Stomach (tissue), 9 donors: Measurements from ENCODE around the gene PITRM1. TPM values are rescaled to one million over a fixed set of nuclear protein-coding genes. Genes with fewer than 3 reads are reported as not detected.
A peak's percentile ranks its signal among the peaks of the same experiment; 100 is the strongest.

Experiments
- DNase-seq, 2 donors: peaks; one replicate each; pipeline versions ENCODE4 v3.0.0 to v3.0.0-alpha.2; 2013 to 2019
- H3K27ac ChIP-seq, 5 donors: fragments of 200-600 bp in 4 of 5; sonication (generic) in 4 of 5; one replicate each; pipeline ENCODE4 v1.5.1; 2013 to 2019; ENCODE audit warnings: mild to moderate bottlenecking in 1 of 5, moderate library complexity in 1 of 5
- H3K27me3 ChIP-seq, 3 donors: fragments of 200-600 bp; sonication (generic); one replicate each; pipeline ENCODE4 v1.5.1; 2017 to 2019; ENCODE audit warnings: mixed run types in 1 of 3
- H3K36me3 ChIP-seq, 4 donors: fragments of 200-600 bp; sonication (generic); 1 replicate in 3 of 4; 2 replicates in 1 of 4; pipeline ENCODE4 v1.5.1; 2016 to 2019
- H3K4me1 ChIP-seq, 4 donors: fragments of 200-600 bp; sonication (generic); one replicate each; pipeline ENCODE4 v1.5.1; 2016 to 2019
- H3K4me3 ChIP-seq, 4 donors: fragments of 200-600 bp; sonication (generic) in 3 of 4; one replicate each; pipeline ENCODE4 v1.5.1; 2016 to 2019; ENCODE audit warnings: mild to moderate bottlenecking in 1 of 4
- H3K9me3 ChIP-seq, 4 donors: fragments of 200-600 bp; sonication (generic); one replicate each; pipeline ENCODE4 v1.5.1; 2016 to 2019
- EP300 ChIP-seq: sonication (generic); formaldehyde crosslinking; IDR thresholded peaks from one replicate; pipeline ENCODE4 v1.6.1; 2017; ENCODE audit warnings: antibody characterized with exemption
- POLR2A ChIP-seq, 4 donors: fragments of 450-650 bp; IDR thresholded peaks; one replicate each; pipeline ENCODE4 v1.6.1; 2016; ENCODE audit warnings: antibody characterized with exemption in 4 of 4, control low read depth in 2 of 4, mild to moderate bottlenecking in 1 of 4, moderate library complexity in 1 of 4
- POLR2AphosphoS5 ChIP-seq, 3 donors: sonication (generic); formaldehyde crosslinking; IDR thresholded peaks; one replicate each; pipeline ENCODE4 v1.6.1; 2016; ENCODE audit warnings: antibody characterized with exemption in 3 of 3
- WGBS, 5 donors: extraction: QIAGEN DNeasy Blood & Tissue Kit in 3 of 5; methylation state at CpG; one replicate each; pipeline versions ENCODE4 v1.1.5 to v1.1.7; 2013 to 2018; 5-methylcytosine and 5-hydroxymethylcytosine counted together
- intact Hi-C: fragments of 100-400 bp; cut with DNase I; formaldehyde crosslinking; loops from one replicate; pipeline ENCODE4 v1.15.1; 2023; ENCODE audit warnings: low total_unique reads
- polyA plus RNA-seq, 3 donors: library from polyadenylated mRNA; stranded (reverse); fragments of 200-250 nt; gene quantifications; one replicate each; pipeline ENCODE4 v1.2.3, GENCODE V29; 2013
- total RNA-seq, 5 donors: library from RNA; depleted of rRNA; stranded (reverse); fragments of >200 nt; gene quantifications; one replicate each; pipeline versions ENCODE4 v1.1.0 to v1.2.3, GENCODE V29; 2014 to 2016
- TF ChIP-seq, protein P1 (sequence below), 7 experiments: fragments of 450-650 bp in 4 of 7; fragments of 200-600 bp in 3 of 7; sonication (generic) in 3 of 7; IDR thresholded peaks; one replicate each; pipeline ENCODE4 v1.5.1; 2016 to 2019; ENCODE audit warnings: antibody characterized with exemption in 7 of 7, control low read depth in 2 of 7, mild to moderate bottlenecking in 1 of 7
- donor health status: healthy with polysubstance abuse.
- donor health status: Bipolar disorder and iron deficiency.
- donor health status: healthy.

PITRM1 gene
- total and polyA plus RNA-seq, 8 donors = 32.3 to 95.1 (median 57.1) TPM

DNA sequence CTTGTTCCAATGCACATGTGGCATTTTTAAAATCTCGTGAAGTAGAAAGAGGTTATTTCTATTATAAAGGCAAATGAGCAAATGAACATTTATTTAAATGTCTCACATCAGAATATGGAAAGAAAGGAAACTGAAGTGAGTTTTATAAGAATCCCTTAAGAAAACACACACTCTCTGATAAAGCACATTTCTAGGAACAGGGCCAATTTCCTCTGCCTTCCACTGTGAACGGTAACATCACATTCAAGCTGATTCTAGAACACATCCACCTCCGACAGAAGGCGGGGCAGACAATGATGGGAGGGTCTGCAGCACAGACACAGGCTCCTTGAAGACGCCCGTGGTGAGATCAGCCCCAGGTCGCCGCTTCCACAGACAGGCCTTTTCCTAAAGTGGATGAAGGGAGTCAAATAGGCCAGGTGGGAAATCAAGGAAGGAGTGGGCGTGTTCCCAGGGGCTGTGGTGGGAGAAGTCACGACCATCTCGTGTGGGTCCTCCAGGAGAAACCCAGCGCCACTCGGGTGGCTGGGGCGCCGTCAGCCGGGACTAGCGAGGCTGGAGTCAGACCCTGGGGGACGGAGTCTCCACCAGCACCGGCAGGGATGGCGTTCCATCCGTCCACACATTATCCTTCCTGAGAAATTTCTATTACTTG, 31.1 kb downstream of the PITRM1 start:
- intact Hi-C loops = no loop called here
- Histone ChIP-seq H3K36me3 (peaks cover 88 to 100% (median 100%) of the 10 kb centered on the region in 4 donors), H3K27me3 (no peaks in the 10 kb centered on the region), H3K4me3 (no peak overlapping the region), H3K27ac (no peak overlapping the region), H3K4me1 (peaks cover 0 to 20% (median 9%) of the 10 kb centered on the region in 4 donors), H3K9me3 (no peaks in the 10 kb centered on the region)
- DNase-seq = no peak
- no peak for TF ChIP-seq EP300
- TF ChIP-seq, protein P1, sequence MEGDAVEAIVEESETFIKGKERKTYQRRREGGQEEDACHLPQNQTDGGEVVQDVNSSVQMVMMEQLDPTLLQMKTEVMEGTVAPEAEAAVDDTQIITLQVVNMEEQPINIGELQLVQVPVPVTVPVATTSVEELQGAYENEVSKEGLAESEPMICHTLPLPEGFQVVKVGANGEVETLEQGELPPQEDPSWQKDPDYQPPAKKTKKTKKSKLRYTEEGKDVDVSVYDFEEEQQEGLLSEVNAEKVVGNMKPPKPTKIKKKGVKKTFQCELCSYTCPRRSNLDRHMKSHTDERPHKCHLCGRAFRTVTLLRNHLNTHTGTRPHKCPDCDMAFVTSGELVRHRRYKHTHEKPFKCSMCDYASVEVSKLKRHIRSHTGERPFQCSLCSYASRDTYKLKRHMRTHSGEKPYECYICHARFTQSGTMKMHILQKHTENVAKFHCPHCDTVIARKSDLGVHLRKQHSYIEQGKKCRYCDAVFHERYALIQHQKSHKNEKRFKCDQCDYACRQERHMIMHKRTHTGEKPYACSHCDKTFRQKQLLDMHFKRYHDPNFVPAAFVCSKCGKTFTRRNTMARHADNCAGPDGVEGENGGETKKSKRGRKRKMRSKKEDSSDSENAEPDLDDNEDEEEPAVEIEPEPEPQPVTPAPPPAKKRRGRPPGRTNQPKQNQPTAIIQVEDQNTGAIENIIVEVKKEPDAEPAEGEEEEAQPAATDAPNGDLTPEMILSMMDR (IDR thresholded peaks at IDR 0.05) = no peak
- no peak for TF ChIP-seq POLR2A (IDR thresholded peaks at IDR 0.05)
- 83 to 95% (median 93%) methylated on average over 21 of the region's 21 CpGs for WGBS, 5 donors

DNA sequence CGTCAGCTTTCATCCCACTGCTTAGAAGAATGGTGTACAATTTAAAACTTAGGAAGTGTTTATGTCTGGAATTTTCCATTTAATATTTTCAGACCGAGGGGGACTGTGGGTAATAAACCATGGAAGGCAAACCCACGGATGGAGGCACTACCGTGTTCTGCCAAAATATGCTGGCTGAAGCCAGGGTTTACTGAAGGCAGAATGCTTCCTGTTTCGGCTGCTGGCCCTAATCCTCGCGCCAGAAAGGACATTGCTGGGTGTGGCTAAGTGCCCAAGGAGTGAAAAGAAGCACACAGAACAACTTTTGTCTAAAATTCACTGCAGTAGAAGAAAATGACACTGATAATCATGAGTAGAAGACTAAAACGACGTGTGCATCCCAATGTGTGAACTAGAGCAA, 32.3 kb downstream of the PITRM1 start:
- Histone ChIP-seq H3K27me3 (no peaks in the 10 kb centered on the region), H3K4me3 (no peak overlapping the region), H3K4me1 (peaks cover 7 to 20% (median 9%) of the 10 kb centered on the region in 4 donors), H3K36me3 (peaks cover 81 to 100% (median 100%) of the 10 kb centered on the region in 4 donors), H3K9me3 (no peaks in the 10 kb centered on the region), H3K27ac (peak overlapping the region in 1 of 5 donors; percentile 32)
- intact Hi-C loops = no loop called here
- no peak for DNase-seq
- TF ChIP-seq POLR2A (IDR thresholded peaks at IDR 0.05) (no peak), POLR2AphosphoS5 (IDR thresholded peaks at IDR 0.05) (peak in 1 of 3 donors; percentile 8)
- WGBS, 5 donors = 60 to 74% (median 72%) methylated on average over 9 of the region's 9 CpGs

DNA sequence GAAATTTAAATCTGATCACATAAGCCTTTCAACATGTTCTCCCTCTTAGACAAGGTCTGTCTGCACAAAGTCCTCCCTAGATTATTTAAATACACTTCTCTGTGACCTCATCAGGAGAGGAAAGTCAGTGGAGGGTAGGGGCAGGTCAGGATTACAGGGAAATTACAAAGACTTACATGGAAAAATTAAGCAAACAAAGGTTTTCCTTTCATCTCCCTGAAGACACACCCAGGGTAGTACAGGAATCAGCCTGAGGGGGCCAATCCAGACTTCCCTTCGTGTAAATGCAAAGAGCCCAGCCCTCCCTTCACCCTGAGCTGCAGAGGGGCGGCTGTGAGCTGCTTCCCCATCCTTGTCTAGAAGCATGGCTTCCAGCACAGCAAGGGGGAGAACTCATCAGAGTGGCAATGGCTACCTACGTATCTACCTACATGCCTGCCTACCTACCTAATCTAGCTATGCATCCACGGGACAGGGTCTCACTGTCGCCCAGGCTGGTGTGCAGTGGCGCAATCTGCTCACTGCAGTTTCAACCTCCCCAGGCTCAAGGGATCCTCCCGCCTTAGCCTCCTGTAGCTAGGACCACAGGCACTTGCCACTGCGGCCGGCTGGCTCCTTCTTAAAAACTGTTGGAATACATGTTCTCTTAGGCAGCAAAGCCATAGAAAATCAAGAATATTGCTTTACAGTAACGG, 33.2 kb downstream of the PITRM1 start:
- Histone ChIP-seq H3K27ac (peak overlapping the region in 2 of 5 donors; percentile 22 to 32), H3K9me3 (no peaks in the 10 kb centered on the region), H3K4me3 (no peak overlapping the region), H3K4me1 (peaks cover 7 to 20% (median 9%) of the 10 kb centered on the region in 4 donors), H3K36me3 (peaks cover 77 to 100% (median 100%) of the 10 kb centered on the region in 4 donors), H3K27me3 (no peaks in the 10 kb centered on the region)
- WGBS, 5 donors = 86 to 90% (median 89%) methylated on average over 10 of the region's 10 CpGs
- DNase-seq = no peak
- intact Hi-C loops = no loop called here
- TF ChIP-seq EP300 (no peak), POLR2A (IDR thresholded peaks at IDR 0.05) (no peak), POLR2AphosphoS5 (IDR thresholded peaks at IDR 0.05) (no peak)
- TF ChIP-seq, protein P1 (IDR thresholded peaks at IDR 0.05) = no peak

DNA sequence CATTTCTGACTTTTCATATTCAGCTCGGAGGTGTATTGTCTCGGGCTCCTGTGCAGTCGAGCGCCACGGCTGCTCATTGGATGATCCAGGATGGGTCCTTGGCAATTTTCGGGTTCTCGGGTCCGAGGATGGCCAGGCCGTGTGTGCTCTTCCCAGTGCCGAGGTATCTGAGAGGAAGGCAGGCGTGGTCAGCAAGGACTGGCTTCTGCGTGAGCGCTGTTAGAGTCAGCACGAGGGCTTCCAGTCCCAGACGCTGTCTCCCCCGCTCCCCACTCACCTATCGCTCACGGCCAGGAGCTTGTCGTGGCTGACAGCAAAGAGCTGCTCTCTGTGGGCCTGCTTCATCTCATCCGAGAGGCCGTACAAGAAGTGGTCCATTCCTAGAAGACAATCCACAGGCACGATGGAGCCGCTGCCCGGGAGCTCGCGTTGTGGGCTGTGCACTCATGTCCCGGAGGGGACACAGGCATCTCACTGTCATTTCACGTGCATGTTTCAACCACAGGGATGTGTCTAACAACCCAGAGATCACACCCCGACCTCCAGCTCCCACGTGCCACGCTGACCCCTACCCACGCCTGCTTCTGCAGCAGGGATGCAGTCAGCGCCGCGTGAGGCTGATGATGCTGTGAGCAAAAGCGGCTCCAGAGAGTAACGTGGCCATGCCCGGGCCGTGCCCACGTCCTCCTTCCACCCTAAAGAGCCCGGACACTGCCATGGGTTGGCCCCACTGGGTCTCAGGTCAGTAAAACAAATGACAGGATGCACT, 34.4 kb downstream of the PITRM1 start:
- peak overlapping the region in 2 of 5 donors; percentile 38 to 78 for H3K27ac ChIP-seq
- H3K4me3 ChIP-seq = no peak overlapping the region
- intact Hi-C loops = no loop called here
- no peak for TF ChIP-seq EP300
- no peak for TF ChIP-seq POLR2AphosphoS5 (IDR thresholded peaks at IDR 0.05)
- no peak for TF ChIP-seq POLR2A (IDR thresholded peaks at IDR 0.05)
- TF ChIP-seq, protein P1 (IDR thresholded peaks at IDR 0.05) = no peak
- no peak for DNase-seq
- peaks cover 75 to 100% (median 100%) of the 10 kb centered on the region in 4 donors for H3K36me3 ChIP-seq
- H3K4me1 ChIP-seq = peaks cover 7 to 20% (median 9%) of the 10 kb centered on the region in 4 donors
- no peaks in the 10 kb centered on the region for H3K9me3 ChIP-seq
- 87 to 96% (median 94%) methylated on average over 25 to 41 of the region's 41 CpGs for WGBS, 5 donors
- no peaks in the 10 kb centered on the region for H3K27me3 ChIP-seq
